CMK (cell line): ENCODE results near the gene KCNJ2.

Experiments
- DNase-seq: peaks from one replicate; pipeline ENCODE4 v3.0.0-alpha.2; 2010; ENCODE audit warnings: low read depth

Gene KCNJ2

DNA sequence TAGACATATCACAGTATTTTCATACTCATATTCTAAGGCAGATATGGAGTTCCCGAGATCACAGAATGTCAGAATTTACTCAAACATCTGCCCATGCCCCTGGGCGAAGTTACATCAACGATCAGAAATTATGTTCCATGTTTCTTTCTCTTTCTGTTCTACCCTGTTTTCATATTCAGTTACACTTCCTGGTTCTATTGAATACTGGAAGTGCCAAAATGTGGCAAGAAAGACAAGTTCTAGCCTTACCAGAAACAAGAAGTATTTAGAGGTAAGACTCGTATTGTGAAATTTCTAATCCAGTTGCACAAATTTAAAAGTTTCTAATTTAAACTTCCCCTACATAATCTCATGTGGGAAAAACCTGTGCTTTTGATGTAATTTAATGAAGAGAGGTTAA, 36.1 kb downstream of the KCNJ2 start:
- no peak for DNase-seq

DNA sequence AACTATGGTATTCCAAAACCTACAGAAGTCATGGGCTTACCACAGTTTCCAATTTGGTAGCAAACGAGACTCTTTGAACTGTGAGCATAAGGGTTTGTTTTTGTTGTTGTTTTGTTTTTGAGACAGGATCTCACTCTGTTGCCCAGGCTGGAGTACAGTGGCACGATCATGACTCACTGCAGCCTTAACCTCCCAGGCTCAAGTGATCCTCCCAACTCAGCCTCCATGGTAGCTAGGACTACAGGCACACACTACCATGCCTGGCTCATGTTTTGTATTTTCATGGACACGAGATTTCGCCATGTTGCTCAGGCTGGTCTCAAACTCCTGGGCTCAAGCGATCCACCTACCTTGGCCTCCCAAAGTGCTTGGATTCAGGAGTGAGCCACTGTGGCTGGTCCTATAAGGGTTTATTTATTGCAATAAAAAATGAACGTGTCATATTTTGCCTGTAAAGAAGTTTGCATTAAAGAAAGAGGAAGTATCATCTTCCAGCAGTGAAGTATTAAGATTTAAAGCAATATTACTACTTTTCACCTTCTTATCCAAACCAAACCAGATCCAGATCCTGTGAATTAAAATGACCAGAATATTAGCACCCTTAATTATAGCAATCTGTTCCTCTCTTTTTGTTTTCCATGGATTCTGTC, 37.2 kb downstream of the KCNJ2 start:
- DNase-seq: no peak

GRCh38 chr17:70207184-70207583, 37.9 kb downstream of the KCNJ2 start:
- DNase-seq: no peak

GRCh38 chr17:70208080-70208794, 38.9 kb downstream of the KCNJ2 start:
- no peak for DNase-seq

GRCh38 chr17:70208825-70209555, 39.7 kb downstream of the KCNJ2 start:
- DNase-seq: no peak

GRCh38 chr17:70215656-70216055, 46.3 kb downstream of the KCNJ2 start:
- DNase-seq: no peak

- DNase-seq: no peak
Observed at GRCh38 chr17:70217571-70217970, 48.2 kb downstream of the KCNJ2 start.

DNA sequence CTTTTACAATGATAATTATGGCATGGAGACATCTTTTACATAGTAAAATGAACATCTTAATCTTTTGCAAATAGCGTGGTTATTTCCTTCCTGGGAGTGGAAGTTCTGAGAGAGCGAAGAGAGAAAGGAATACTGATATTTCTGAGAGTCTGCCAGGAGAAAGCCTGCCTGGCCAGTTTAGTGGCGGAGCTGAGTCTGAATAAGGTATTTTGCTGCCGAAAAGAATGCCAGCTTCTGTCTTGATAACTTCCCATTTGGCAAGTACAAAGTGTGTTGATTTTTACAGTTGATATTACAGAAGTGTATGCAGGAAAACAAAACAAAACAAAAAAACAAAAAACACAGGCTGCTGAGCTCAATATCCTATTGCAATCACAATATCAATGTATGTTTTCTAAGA, 55.9 kb downstream of the KCNJ2 start:
- no peak for DNase-seq
